Measurements from ENCODE around the gene RIMS1. TPM values are rescaled to one million over a fixed set of nuclear protein-coding genes. Genes with fewer than 3 reads are reported as not detected.

RIMS1 gene
- total RNA-seq, 2 experiments from 2014 or later, result not detected

- DNase-seq, result no peak
- Mint-ChIP-seq H3K36me3 (ENCODE audit: low read depth) (no peaks in the 10 kb centered on the region), H3K9me3 (ENCODE audit: low read depth) (no peaks in the 10 kb centered on the region), H3K27me3 (no peaks in the 10 kb centered on the region), H3K27ac (no peak overlapping the region), H3K4me3 (no peak overlapping the region), H3K4me1 (no peaks in the 10 kb centered on the region)
- ATAC-seq, result no peak
- ChIA-PET POLR2A (no interaction called here), CTCF (interaction anchor here (1.0 kb wide), 1 partner anchor 10 kb away, joined by 3 read pairs; no protein-coding TSS in a partner anchor)
- intact Hi-C loops (cut with DNase I, micrococcal nuclease), result no loop called here
Measured at GRCh38 chr6:72212686-72213085, 326.3 kb downstream of the RIMS1 start.

- DNase-seq (no peak), ATAC-seq (no peak)
- Mint-ChIP-seq H3K27ac (no peak overlapping the region), H3K4me3 (no peak overlapping the region), H3K4me1 (no peaks in the 10 kb centered on the region), H3K27me3 (no peaks in the 10 kb centered on the region), H3K36me3 (ENCODE audit: low read depth) (no peaks in the 10 kb centered on the region), H3K9me3 (ENCODE audit: low read depth) (no peaks in the 10 kb centered on the region)
- intact Hi-C loops (cut with DNase I, micrococcal nuclease), result no loop called here
- POLR2A ChIA-PET, result no interaction called here
- CTCF ChIA-PET, result no interaction called here
Measured at GRCh38 chr6:72213654-72214053, 327.3 kb downstream of the RIMS1 start.

GRCh38 chr6:72216222-72217068 is 330.1 kb downstream of the RIMS1 start:
- H3K27ac Mint-ChIP-seq, result no peak overlapping the region
- POLR2A ChIA-PET, result no interaction called here
- intact Hi-C loops (cut with DNase I, micrococcal nuclease), result no loop called here

GRCh38 chr6:72217626-72218025 is 331.3 kb downstream of the RIMS1 start:
- no peaks in the 10 kb centered on the region for H3K36me3 Mint-ChIP-seq (ENCODE audit: low read depth)
- H3K4me3 Mint-ChIP-seq, result no peak overlapping the region
- ATAC-seq, result no peak
- H3K27ac Mint-ChIP-seq, result no peak overlapping the region
- intact Hi-C loops (cut with DNase I, micrococcal nuclease), result no loop called here
- no peaks in the 10 kb centered on the region for H3K4me1 Mint-ChIP-seq
- H3K9me3 Mint-ChIP-seq (ENCODE audit: low read depth), result no peaks in the 10 kb centered on the region
- POLR2A ChIA-PET, result no interaction called here
- CTCF ChIA-PET, result no interaction called here
- no peaks in the 10 kb centered on the region for H3K27me3 Mint-ChIP-seq
- no peak for DNase-seq

More at GRCh38 chr6:72216222-72217068, 330.1 kb downstream of the RIMS1 start:
- no peak overlapping the region for H3K4me3 Mint-ChIP-seq
- CTCF ChIA-PET, result interaction anchor here (0.7 kb wide), 1 partner anchor 10 kb away, joined by 3 read pairs; no protein-coding TSS in a partner anchor
- ATAC-seq (no peak), DNase-seq (no peak)
- no peaks in the 10 kb centered on the region for H3K9me3 Mint-ChIP-seq (ENCODE audit: low read depth)
- no peaks in the 10 kb centered on the region for H3K27me3 Mint-ChIP-seq
- H3K36me3 Mint-ChIP-seq (ENCODE audit: low read depth), result no peaks in the 10 kb centered on the region
- no peaks in the 10 kb centered on the region for H3K4me1 Mint-ChIP-seq

- no peaks in the 10 kb centered on the region for H3K4me1 Mint-ChIP-seq
- POLR2A ChIA-PET, result no interaction called here
Measured at GRCh38 chr6:72218125-72218524, 331.8 kb downstream of the RIMS1 start.

GRCh38 chr6:72219536-72219935 is 333.2 kb downstream of the RIMS1 start:
- no peaks in the 10 kb centered on the region for H3K4me1 Mint-ChIP-seq
- intact Hi-C loops (cut with DNase I, micrococcal nuclease), result no loop called here
- no peaks in the 10 kb centered on the region for H3K36me3 Mint-ChIP-seq (ENCODE audit: low read depth)
- CTCF ChIA-PET, result no interaction called here
- no peaks in the 10 kb centered on the region for H3K27me3 Mint-ChIP-seq
- no peaks in the 10 kb centered on the region for H3K9me3 Mint-ChIP-seq (ENCODE audit: low read depth)
- no peak overlapping the region for H3K27ac Mint-ChIP-seq
- DNase-seq (no peak), ATAC-seq (no peak)
- H3K4me3 Mint-ChIP-seq, result no peak overlapping the region
- POLR2A ChIA-PET, result no interaction called here

More at GRCh38 chr6:72218125-72218524, 331.8 kb downstream of the RIMS1 start:
- intact Hi-C loops (cut with DNase I, micrococcal nuclease), result no loop called here
- Mint-ChIP-seq H3K27ac (no peak overlapping the region), H3K27me3 (no peaks in the 10 kb centered on the region), H3K9me3 (ENCODE audit: low read depth) (no peaks in the 10 kb centered on the region), H3K4me3 (no peak overlapping the region), H3K36me3 (ENCODE audit: low read depth) (no peaks in the 10 kb centered on the region)
- ATAC-seq (no peak), DNase-seq (peak; percentile 8)
- CTCF ChIA-PET, result no interaction called here

GRCh38 chr6:72238021-72238420 is 351.7 kb downstream of the RIMS1 start:
- intact Hi-C loops (cut with DNase I, micrococcal nuclease), result no loop called here
- H3K27me3 Mint-ChIP-seq, result no peaks in the 10 kb centered on the region
- DNase-seq (no peak), ATAC-seq (no peak)
- POLR2A ChIA-PET, result no interaction called here
- H3K27ac Mint-ChIP-seq, result no peak overlapping the region
- CTCF ChIA-PET, result no interaction called here
- no peaks in the 10 kb centered on the region for H3K9me3 Mint-ChIP-seq (ENCODE audit: low read depth)
- no peak overlapping the region for H3K4me3 Mint-ChIP-seq
- no peaks in the 10 kb centered on the region for H3K4me1 Mint-ChIP-seq
- H3K36me3 Mint-ChIP-seq (ENCODE audit: low read depth), result no peaks in the 10 kb centered on the region

GRCh38 chr6:72238900-72239299 is 352.6 kb downstream of the RIMS1 start:
- H3K27me3 Mint-ChIP-seq, result no peaks in the 10 kb centered on the region
- ATAC-seq (no peak), DNase-seq (no peak)
- no peak overlapping the region for H3K4me3 Mint-ChIP-seq
- ChIA-PET POLR2A (no interaction called here), CTCF (interaction anchor here (0.6 kb wide), 1 partner anchor 891 kb away, joined by 3 read pairs; no protein-coding TSS in a partner anchor)
- no peaks in the 10 kb centered on the region for H3K9me3 Mint-ChIP-seq (ENCODE audit: low read depth)
- H3K36me3 Mint-ChIP-seq (ENCODE audit: low read depth), result no peaks in the 10 kb centered on the region
- H3K4me1 Mint-ChIP-seq, result no peaks in the 10 kb centered on the region
- H3K27ac Mint-ChIP-seq, result no peak overlapping the region
- intact Hi-C loops (cut with DNase I, micrococcal nuclease), result no loop called here

- ATAC-seq, result no peak
- no peaks in the 10 kb centered on the region for H3K9me3 Mint-ChIP-seq (ENCODE audit: low read depth)
- no peak overlapping the region for H3K27ac Mint-ChIP-seq
- no peaks in the 10 kb centered on the region for H3K36me3 Mint-ChIP-seq (ENCODE audit: low read depth)
- intact Hi-C loops (cut with DNase I, micrococcal nuclease), result no loop called here
- H3K27me3 Mint-ChIP-seq, result no peaks in the 10 kb centered on the region
- CTCF ChIA-PET, result no interaction called here
- H3K4me1 Mint-ChIP-seq, result no peaks in the 10 kb centered on the region
- POLR2A ChIA-PET, result no interaction called here
- H3K4me3 Mint-ChIP-seq, result no peak overlapping the region
- DNase-seq, result no peak
Measured at GRCh38 chr6:72245565-72245964, 359.2 kb downstream of the RIMS1 start.

GRCh38 chr6:72246926-72247325 is 360.6 kb downstream of the RIMS1 start:
- Mint-ChIP-seq H3K4me1 (no peaks in the 10 kb centered on the region), H3K4me3 (no peak overlapping the region), H3K27ac (no peak overlapping the region), H3K36me3 (ENCODE audit: low read depth) (no peaks in the 10 kb centered on the region), H3K27me3 (no peaks in the 10 kb centered on the region), H3K9me3 (ENCODE audit: low read depth) (no peaks in the 10 kb centered on the region)
- ChIA-PET POLR2A (no interaction called here), CTCF (no interaction called here)
- intact Hi-C loops (cut with DNase I, micrococcal nuclease), result no loop called here
- ATAC-seq (no peak), DNase-seq (no peak)

GRCh38 chr6:72248621-72249020 is 362.3 kb downstream of the RIMS1 start:
- intact Hi-C loops (cut with DNase I, micrococcal nuclease), result no loop called here
- no peak overlapping the region for H3K27ac Mint-ChIP-seq
- ChIA-PET POLR2A (no interaction called here), CTCF (no interaction called here)
- no peaks in the 10 kb centered on the region for H3K27me3 Mint-ChIP-seq
- H3K9me3 Mint-ChIP-seq (ENCODE audit: low read depth), result no peaks in the 10 kb centered on the region
- H3K36me3 Mint-ChIP-seq (ENCODE audit: low read depth), result no peaks in the 10 kb centered on the region
- DNase-seq, result no peak
- no peak overlapping the region for H3K4me3 Mint-ChIP-seq
- no peak for ATAC-seq
- no peaks in the 10 kb centered on the region for H3K4me1 Mint-ChIP-seq

- H3K27ac Mint-ChIP-seq, result no peak overlapping the region
- no peak overlapping the region for H3K4me3 Mint-ChIP-seq
- H3K9me3 Mint-ChIP-seq (ENCODE audit: low read depth), result no peaks in the 10 kb centered on the region
- DNase-seq, result no peak
- no peak for ATAC-seq
- ChIA-PET POLR2A (no interaction called here), CTCF (no interaction called here)
- intact Hi-C loops (cut with DNase I, micrococcal nuclease), result no loop called here
- no peaks in the 10 kb centered on the region for H3K36me3 Mint-ChIP-seq (ENCODE audit: low read depth)
- no peaks in the 10 kb centered on the region for H3K27me3 Mint-ChIP-seq
- H3K4me1 Mint-ChIP-seq, result no peaks in the 10 kb centered on the region
Measured at GRCh38 chr6:72250664-72251063, 364.3 kb downstream of the RIMS1 start.
